ENCODE data around the gene SLC15A3.

GRCh38 chr11:60928563-60929001, 23.4 kb downstream of the SLC15A3 start:
- TF ChIP-seq CTCF (IDR thresholded peaks at IDR 0.05) (no peak), POLR2A (IDR thresholded peaks at IDR 0.05) (no peak)

Data from esophagus squamous epithelium (tissue), 4 donors.